GM13976 (cell line): Measurements from ENCODE around the gene ANKS1A.

Experiments
- DNase-seq: peaks from one replicate; pipeline ENCODE4 v3.0.0; 2012; ENCODE audit warnings: low spot score
- in situ Hi-C: fragments of 300-500 bp; cut with MboI; formaldehyde crosslinking; loops from one replicate; pipeline ENCODE4 v1.12.0; 2022; ENCODE audit warnings: low sequenced_read_pairs, mixed read lengths, inconsistent platforms; ENCODE audit not compliant: unreplicated experiment
- TF ChIP-seq, protein P1 (sequence below): IDR thresholded peaks from 2 replicates; pipeline ENCODE4 v1.5.1; 2012; ENCODE audit warnings: borderline replicate concordance, mild to moderate bottlenecking; ENCODE audit not compliant: insufficient read depth; ENCODE audit errors: extremely low read depth, missing control alignments, control extremely low read depth

ANKS1A gene

GRCh38 chr6:34985236-34985635, 96.2 kb downstream of the ANKS1A start:
- TF ChIP-seq, protein P1, sequence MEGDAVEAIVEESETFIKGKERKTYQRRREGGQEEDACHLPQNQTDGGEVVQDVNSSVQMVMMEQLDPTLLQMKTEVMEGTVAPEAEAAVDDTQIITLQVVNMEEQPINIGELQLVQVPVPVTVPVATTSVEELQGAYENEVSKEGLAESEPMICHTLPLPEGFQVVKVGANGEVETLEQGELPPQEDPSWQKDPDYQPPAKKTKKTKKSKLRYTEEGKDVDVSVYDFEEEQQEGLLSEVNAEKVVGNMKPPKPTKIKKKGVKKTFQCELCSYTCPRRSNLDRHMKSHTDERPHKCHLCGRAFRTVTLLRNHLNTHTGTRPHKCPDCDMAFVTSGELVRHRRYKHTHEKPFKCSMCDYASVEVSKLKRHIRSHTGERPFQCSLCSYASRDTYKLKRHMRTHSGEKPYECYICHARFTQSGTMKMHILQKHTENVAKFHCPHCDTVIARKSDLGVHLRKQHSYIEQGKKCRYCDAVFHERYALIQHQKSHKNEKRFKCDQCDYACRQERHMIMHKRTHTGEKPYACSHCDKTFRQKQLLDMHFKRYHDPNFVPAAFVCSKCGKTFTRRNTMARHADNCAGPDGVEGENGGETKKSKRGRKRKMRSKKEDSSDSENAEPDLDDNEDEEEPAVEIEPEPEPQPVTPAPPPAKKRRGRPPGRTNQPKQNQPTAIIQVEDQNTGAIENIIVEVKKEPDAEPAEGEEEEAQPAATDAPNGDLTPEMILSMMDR, result no peak
- in situ Hi-C loops, result loop anchor here (10.0 to 25.0 kb wide), 2 partner anchors 150 to 227 kb away; partner anchors contain the start of gene SCUBE3
- DNase-seq, result peak; percentile 44

DNA sequence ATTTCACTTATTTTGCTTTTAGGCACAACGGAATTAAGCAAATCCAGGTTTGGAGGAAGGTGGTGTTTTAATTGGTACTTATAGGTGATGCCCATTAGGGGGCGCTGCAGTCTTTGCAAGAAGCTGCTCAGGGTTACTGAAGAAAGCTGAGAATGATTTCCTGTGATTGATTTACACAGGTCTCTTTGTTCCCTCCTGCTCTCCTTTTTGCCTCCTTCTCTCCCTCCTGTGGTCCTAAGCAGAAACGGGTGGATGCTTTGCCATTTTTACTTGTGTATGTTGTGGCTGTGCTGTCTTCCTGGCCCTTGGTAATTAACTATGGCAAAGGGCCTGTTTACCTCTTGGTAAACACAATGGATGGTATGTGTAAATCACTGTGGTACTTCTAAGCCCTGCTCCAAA, 97.8 kb downstream of the ANKS1A start:
- TF ChIP-seq, protein P1, result peak; percentile 56
- peak; percentile 76 for DNase-seq
- in situ Hi-C loops, result loop anchor here (10.0 to 25.0 kb wide), 2 partner anchors 148 to 225 kb away; partner anchors contain the start of gene SCUBE3

- DNase-seq, result no peak
- in situ Hi-C loops, result loop anchor here (10.0 to 25.0 kb wide), 2 partner anchors 147 to 225 kb away; partner anchors contain the start of gene SCUBE3
- TF ChIP-seq, protein P1, result no peak
Observed at GRCh38 chr6:34987506-34987905, 98.5 kb downstream of the ANKS1A start.

GRCh38 chr6:34990971-34991560, 102.0 kb downstream of the ANKS1A start:
- in situ Hi-C loops, result loop anchor here (25.0 kb wide), 1 partner anchor 221 kb away; the partner anchor contains the start of gene SCUBE3
- DNase-seq, result no peak

GRCh38 chr6:34992376-34992775, 103.3 kb downstream of the ANKS1A start:
- in situ Hi-C loops, result loop anchor here (25.0 kb wide), 1 partner anchor 220 kb away; the partner anchor contains the start of gene SCUBE3
- TF ChIP-seq, protein P1, result no peak
- no peak for DNase-seq

More at GRCh38 chr6:34990971-34991560, 102.0 kb downstream of the ANKS1A start:
- TF ChIP-seq, protein P1, result no peak

- DNase-seq, result no peak
- TF ChIP-seq, protein P1, result no peak
- in situ Hi-C loops, result loop anchor here (25.0 kb wide), 1 partner anchor 219 kb away; the partner anchor contains the start of gene SCUBE3
Observed at GRCh38 chr6:34993213-34993612, 104.2 kb downstream of the ANKS1A start.
